ENCODE measurements around the gene FZR1. TPM values are rescaled to one million over a fixed set of nuclear protein-coding genes. Genes with fewer than 3 reads are reported as not detected.
"Not testable (repeated sequence)": the region's sequence is repeated elsewhere in the genome, so short reads cannot be mapped to it uniquely, and the experiment has no call there.

Gene FZR1
- total RNA-seq, 2 experiments from 2014 or later: 40.8 to 50.7 TPM

DNA sequence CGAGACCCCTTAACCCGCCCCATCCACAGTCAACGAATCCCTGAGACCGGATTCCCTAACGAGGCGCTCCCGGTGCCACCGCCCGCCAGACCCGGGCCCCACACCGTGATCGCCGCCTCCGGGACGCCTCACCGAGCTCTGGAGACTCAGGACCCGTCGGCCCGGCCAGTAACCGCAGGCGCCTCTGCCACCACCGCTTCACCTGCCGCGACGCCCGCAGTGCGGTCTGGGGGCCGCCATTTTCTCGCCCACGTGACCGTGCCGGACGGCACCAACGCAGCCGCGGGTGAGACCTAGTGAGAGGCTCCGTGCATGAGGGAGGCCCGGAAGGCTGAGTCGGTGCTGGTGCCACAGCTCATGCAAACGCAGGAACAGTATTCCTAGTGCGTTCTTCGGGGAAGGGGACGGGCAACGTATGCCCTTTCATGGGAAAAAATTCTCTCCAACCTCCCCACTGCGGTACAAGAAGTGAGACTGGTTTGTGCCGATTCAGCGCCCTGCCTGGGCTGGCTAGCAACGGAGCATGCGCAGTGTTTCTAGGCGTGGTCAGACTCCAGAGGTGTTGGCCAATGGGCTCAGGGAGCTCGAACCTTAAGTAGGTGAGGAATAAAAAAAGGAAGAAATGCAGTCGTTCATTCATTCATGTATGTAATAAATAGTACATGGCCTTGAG lies 5.5 kb upstream of the FZR1 start, which contains the start of gene DOHH:
TSS of gene DOHH (minus strand) at position 246 of the 673 bp plus-strand sequence. CDS start 3,860 bp downstream, outside the sequence.
- Mint-ChIP-seq H3K9me3 (ENCODE audit: low read depth) (no peaks in the 10 kb centered on the region), H3K36me3 (ENCODE audit: low read depth) (peaks cover 21% of the 10 kb centered on the region), H3K27ac (peak within 1 kb of the TSS; percentile 97), H3K4me1 (peaks cover 26% of the 10 kb centered on the region), H3K27me3 (no peaks in the 10 kb centered on the region), H3K4me3 (peak within 1 kb of the TSS; percentile 91)
- peak; percentile 95 for ATAC-seq
- ChIA-PET POLR2A (interaction anchor here (0.5 to 0.6 kb wide), 3 partner anchors 184 to 440 kb away, joined by 3 to 8 read pairs (median 4); no protein-coding TSS in a partner anchor), CTCF (interaction anchor here (0.6 to 1.8 kb wide), 4 partner anchors 15 to 1240 kb away, joined by 3 to 11 read pairs (median 4); no protein-coding TSS in a partner anchor)
- intact Hi-C loops (cut with DNase I, micrococcal nuclease): loop anchor here in 1 of 2 experiments (1.0 to 10.0 kb wide), 7 partner anchors 57 to 716 kb away; partner anchors contain the start of genes ANKRD24, MAP2K2, MFSD12 and SIRT6
- DNase-seq: peak; percentile 98

DNA sequence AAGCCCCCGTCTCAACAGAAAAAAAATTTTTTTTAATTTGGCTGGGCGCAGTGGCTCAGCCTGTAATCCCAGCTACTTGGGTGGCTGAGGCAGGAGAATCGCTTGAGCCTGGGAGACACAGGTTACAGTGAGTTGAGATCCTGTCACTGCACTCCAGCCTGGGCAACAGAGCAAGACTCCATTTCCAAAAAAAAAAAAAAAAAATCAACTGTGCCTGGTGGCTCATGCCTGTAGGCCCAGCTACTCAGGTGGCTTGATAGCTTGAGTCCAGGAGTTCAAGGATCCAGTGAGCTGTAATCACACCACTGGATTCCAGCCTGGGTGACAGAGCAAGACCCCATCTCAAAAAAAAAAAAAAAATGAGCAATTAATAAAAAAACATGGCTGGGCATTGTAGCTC lies 4.3 kb upstream of the FZR1 start:
- H3K27ac Mint-ChIP-seq: no peak overlapping the region

GRCh38 chr19:3503036-3503572 lies 3.0 kb upstream of the FZR1 start:
- no peaks in the 10 kb centered on the region for H3K9me3 Mint-ChIP-seq (ENCODE audit: low read depth)
- no peak overlapping the region for H3K27ac Mint-ChIP-seq
- H3K4me1 Mint-ChIP-seq: peaks cover 34% of the 10 kb centered on the region
- CTCF ChIA-PET: interaction anchor here (0.7 to 1.1 kb wide), 4 partner anchors 44 to 721 kb away, joined by 3 to 4 read pairs (median 3); no protein-coding TSS in a partner anchor
- DNase-seq: no peak
- no peaks in the 10 kb centered on the region for H3K27me3 Mint-ChIP-seq
- peaks cover 14% of the 10 kb centered on the region for H3K36me3 Mint-ChIP-seq (ENCODE audit: low read depth)
- ATAC-seq: no peak
- POLR2A ChIA-PET: no interaction called here
- intact Hi-C loops (cut with DNase I, micrococcal nuclease): loop anchor here in 1 of 2 experiments (5.0 to 10.0 kb wide), 3 partner anchors 438 to 679 kb away; partner anchors contain the start of genes ANKRD24, MAP2K2, SIRT6 and TLE5
- H3K4me3 Mint-ChIP-seq: no peak overlapping the region

More for the DNA sequence above, 4.3 kb upstream of the FZR1 start:
- peaks cover 29% of the 10 kb centered on the region for H3K4me1 Mint-ChIP-seq
- POLR2A ChIA-PET: no interaction called here
- CTCF ChIA-PET: interaction anchor here (0.6 to 1.8 kb wide), 5 partner anchors 16 to 316 kb away, joined by 3 to 11 read pairs (median 3); no protein-coding TSS in a partner anchor
- no peak for ATAC-seq
- H3K36me3 Mint-ChIP-seq (ENCODE audit: low read depth): peaks cover 14% of the 10 kb centered on the region
- no peak overlapping the region for H3K4me3 Mint-ChIP-seq
- no peak for DNase-seq
- no peaks in the 10 kb centered on the region for H3K9me3 Mint-ChIP-seq (ENCODE audit: low read depth)
- intact Hi-C loops (cut with DNase I, micrococcal nuclease): loop anchor here in 1 of 2 experiments (2.0 to 10.0 kb wide), 5 partner anchors 437 to 717 kb away; partner anchors contain the start of genes ANKRD24, MAP2K2, SIRT6 and THOP1
- H3K27me3 Mint-ChIP-seq: no peaks in the 10 kb centered on the region

DNA sequence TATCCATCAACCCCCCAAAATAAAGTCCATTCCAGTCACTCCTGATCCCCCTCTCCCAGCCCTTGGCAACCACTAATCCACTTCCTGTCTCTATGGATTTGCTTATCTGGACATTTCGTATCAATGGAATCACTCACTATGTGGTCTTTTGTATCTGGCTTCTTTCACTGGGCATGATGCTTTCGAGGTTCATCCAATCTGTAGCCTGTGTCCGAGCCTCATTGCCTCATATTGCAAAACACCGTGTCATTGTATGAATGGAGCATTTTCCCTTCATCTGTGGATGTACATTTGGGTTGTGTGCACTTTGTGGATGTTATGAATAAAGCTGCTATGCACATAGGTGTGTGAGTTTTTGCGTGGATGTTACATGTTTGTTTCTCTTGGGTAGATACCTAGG lies 1.4 kb upstream of the FZR1 start:
- peak overlapping the region; percentile 12 for H3K27ac Mint-ChIP-seq
- CTCF ChIA-PET: no interaction called here
- no peaks in the 10 kb centered on the region for H3K27me3 Mint-ChIP-seq
- DNase-seq (no peak), ATAC-seq (no peak)
- peaks cover 43% of the 10 kb centered on the region for H3K4me1 Mint-ChIP-seq
- H3K4me3 Mint-ChIP-seq: peak overlapping the region; percentile 84
- H3K9me3 Mint-ChIP-seq (ENCODE audit: low read depth): no peaks in the 10 kb centered on the region
- H3K36me3 Mint-ChIP-seq (ENCODE audit: low read depth): peaks cover 21% of the 10 kb centered on the region
- intact Hi-C loops (cut with DNase I, micrococcal nuclease): loop anchor here (2.0 to 10.0 kb wide), 9 partner anchors 53 to 1177 kb away; partner anchors contain the start of genes ANKRD24 (in 1 of the 2), HDGFL2 (in 1 of the 2), LSM7 (in 1 of the 2) and MAP2K2 (in 1 of the 2)
- POLR2A ChIA-PET: interaction anchor here (0.6 to 1.5 kb wide), 2 partner anchors 69 to 722 kb away, joined by 3 to 4 read pairs; partner anchors contain the start of gene SGTA

- Mint-ChIP-seq H3K27me3 (no peaks in the 10 kb centered on the region), H3K36me3 (ENCODE audit: low read depth) (peaks cover 23% of the 10 kb centered on the region), H3K4me3 (peak overlapping the region; percentile 84), H3K4me1 (peaks cover 45% of the 10 kb centered on the region), H3K9me3 (ENCODE audit: low read depth) (no peaks in the 10 kb centered on the region), H3K27ac (peak overlapping the region; percentile 64)
- ATAC-seq (no peak), DNase-seq (peak; percentile 43)
- ChIA-PET POLR2A (no interaction called here), CTCF (interaction anchor here (1.0 kb wide), 1 partner anchor 77 kb away, joined by 3 read pairs; no protein-coding TSS in a partner anchor)
- intact Hi-C loops (cut with DNase I, micrococcal nuclease): loop anchor here (1.0 to 10.0 kb wide), 22 partner anchors 51 to 1642 kb away; partner anchors contain the start of genes MFSD12 (in 2 of the 2), MRPL54 (in 2 of the 2), CHAF1A (in 1 of the 2) and HDGFL2 (in 1 of the 2)
Observed at GRCh38 chr19:3506384-3507340, 551 bp downstream of the FZR1 start.

DNA sequence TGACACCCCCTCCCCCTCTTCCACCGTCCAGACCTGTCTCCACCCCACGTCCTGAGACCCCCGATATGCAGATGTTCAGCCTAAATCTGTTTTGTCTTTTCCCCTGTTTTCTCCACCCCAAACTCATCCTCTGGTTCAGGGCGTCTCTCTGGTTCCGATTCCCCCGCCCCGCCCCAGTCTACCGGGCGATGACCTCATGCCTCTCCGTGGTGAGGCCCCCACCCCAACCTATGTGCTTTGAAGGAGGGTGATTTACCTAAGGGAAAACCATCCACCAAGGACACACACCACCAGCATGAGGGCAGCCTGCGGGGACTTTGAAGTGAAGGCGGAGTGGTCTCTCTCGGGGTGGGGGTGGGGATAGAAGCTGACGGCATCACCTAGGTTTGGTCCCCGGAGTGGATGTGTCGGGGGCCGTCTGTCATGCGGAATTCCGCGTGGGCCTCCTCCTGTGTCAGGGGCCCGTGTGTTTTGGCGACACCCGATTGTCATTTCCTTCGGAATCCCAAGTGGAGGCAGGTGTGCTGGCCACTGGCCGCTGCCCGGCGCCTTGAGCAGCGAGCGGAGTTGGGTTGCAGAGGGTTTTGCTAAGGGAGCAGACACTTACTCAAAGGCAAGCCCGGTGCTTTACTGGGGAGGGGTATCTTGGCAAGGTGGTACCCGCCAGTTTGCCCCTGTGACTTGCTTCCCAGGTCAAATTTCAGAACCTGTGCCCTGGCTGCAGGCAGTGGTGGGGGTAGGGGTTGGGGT lies 1.4 kb downstream of the FZR1 start:
- Mint-ChIP-seq H3K36me3 (ENCODE audit: low read depth) (peaks cover 23% of the 10 kb centered on the region), H3K27me3 (no peaks in the 10 kb centered on the region), H3K4me1 (peaks cover 48% of the 10 kb centered on the region), H3K9me3 (ENCODE audit: low read depth) (no peaks in the 10 kb centered on the region), H3K27ac (peak overlapping the region; percentile 64), H3K4me3 (peak overlapping the region; percentile 84)
- intact Hi-C loops (cut with DNase I, micrococcal nuclease): loop anchor here (2.0 to 10.0 kb wide), 9 partner anchors 50 to 1180 kb away; partner anchors contain the start of genes HDGFL2 (in 1 of the 2), LSM7 (in 1 of the 2), MAP2K2 (in 1 of the 2) and MFSD12 (in 1 of the 2)
- ChIA-PET POLR2A (no interaction called here), CTCF (no interaction called here)
- DNase-seq (peak; percentile 68), ATAC-seq (no peak)

DNA sequence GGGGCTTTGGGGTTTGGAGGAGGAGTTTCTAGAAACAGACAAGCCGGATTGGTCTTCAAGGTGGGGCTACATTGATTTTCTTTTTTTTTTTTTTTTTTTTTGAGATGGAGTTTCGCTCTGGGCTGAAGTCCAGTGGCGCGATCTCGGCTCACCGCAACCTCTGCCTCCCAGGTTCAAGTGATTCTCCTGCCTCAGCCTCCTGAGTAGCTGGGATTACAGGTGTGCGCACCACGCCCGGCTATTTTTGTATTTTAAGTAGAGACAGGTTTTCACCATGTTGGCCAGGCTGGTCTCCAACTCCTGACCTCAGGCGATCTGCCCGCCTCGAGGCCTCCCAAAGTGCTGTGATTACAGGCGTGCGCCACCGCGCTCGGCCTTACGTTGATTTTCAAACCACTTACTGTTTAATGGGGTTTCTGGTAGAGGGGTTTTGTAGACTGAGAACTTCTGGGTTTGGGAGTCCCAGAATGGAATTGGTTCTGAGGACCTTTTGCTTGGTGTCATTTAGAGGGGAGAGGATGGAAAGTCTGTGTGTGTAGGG lies 2.1 kb downstream of the FZR1 start:
- ATAC-seq; H3K9me3 Mint-ChIP-seq (ENCODE audit: low read depth); H3K27me3 Mint-ChIP-seq; CTCF ChIA-PET; POLR2A ChIA-PET; DNase-seq: not testable (repeated sequence)
- peaks cover 48% of the 10 kb centered on the region for H3K4me1 Mint-ChIP-seq
- peak overlapping the region; percentile 84 for H3K4me3 Mint-ChIP-seq
- intact Hi-C loops (cut with DNase I, micrococcal nuclease): loop anchor here (5.0 to 10.0 kb wide), 7 partner anchors 49 to 1181 kb away; partner anchors contain the start of genes HDGFL2 (in 1 of the 2), LSM7 (in 1 of the 2), MAP2K2 (in 1 of the 2) and MFSD12 (in 1 of the 2)
- H3K27ac Mint-ChIP-seq: peak overlapping the region; percentile 24
- H3K36me3 Mint-ChIP-seq (ENCODE audit: low read depth): peaks cover 23% of the 10 kb centered on the region

DNA sequence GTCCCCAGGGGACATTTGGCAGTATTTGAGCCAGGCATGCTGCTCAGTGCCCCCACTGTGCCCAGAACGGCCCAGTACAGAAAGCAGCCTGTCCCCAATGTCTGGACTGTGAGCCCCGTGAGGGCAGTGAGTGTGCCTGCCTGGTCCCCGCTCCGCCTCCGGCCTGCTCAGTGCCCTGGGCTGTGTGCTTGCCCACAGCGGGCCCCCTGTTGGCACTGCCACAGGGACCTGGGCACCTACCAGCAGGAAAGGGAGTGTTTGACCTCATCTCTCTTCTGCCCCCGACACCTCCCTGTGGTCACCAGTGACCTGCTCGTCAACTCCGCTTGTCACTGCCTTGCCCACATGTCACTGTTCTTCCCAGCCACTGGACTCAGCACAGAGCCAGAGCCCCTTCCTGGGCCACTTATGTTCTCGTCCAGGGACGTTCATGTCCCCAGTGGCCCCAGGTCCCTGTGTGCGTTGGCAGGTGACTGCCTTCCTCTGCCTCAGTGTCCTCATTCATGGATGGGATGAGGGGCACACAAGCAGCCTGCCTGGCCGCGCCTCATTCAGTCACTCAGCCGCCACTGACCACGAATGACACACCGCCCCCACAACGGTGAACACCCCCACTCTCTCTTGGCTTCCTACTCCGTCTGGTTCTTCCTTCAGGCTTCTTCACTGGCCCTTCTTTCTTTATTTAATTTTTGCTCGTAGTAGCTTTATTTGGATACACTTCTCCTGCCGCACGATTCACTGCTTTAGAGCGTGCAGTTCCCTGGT lies 2.8 kb downstream of the FZR1 start:
- Mint-ChIP-seq H3K4me1 (peaks cover 51% of the 10 kb centered on the region), H3K27ac (peak overlapping the region; percentile 76), H3K9me3 (ENCODE audit: low read depth) (no peaks in the 10 kb centered on the region), H3K27me3 (no peaks in the 10 kb centered on the region), H3K4me3 (peak overlapping the region; percentile 84), H3K36me3 (ENCODE audit: low read depth) (peaks cover 23% of the 10 kb centered on the region)
- ChIA-PET CTCF (no interaction called here), POLR2A (no interaction called here)
- DNase-seq: peak; percentile 30
- intact Hi-C loops (cut with DNase I, micrococcal nuclease): loop anchor here (5.0 to 10.0 kb wide), 7 partner anchors 48 to 1182 kb away; partner anchors contain the start of genes HDGFL2 (in 1 of the 2), LSM7 (in 1 of the 2), MAP2K2 (in 1 of the 2) and MFSD12 (in 1 of the 2)
- ATAC-seq: no peak

GRCh38 chr19:3509566-3509989 lies 3.5 kb downstream of the FZR1 start:
- peak; percentile 16 for ATAC-seq
- H3K36me3 Mint-ChIP-seq (ENCODE audit: low read depth): peaks cover 23% of the 10 kb centered on the region
- no peaks in the 10 kb centered on the region for H3K9me3 Mint-ChIP-seq (ENCODE audit: low read depth)
- peaks cover 54% of the 10 kb centered on the region for H3K4me1 Mint-ChIP-seq
- no peaks in the 10 kb centered on the region for H3K27me3 Mint-ChIP-seq
- peak; percentile 69 for DNase-seq
- ChIA-PET POLR2A (no interaction called here), CTCF (no interaction called here)
- H3K4me3 Mint-ChIP-seq: peak overlapping the region; percentile 25
- H3K27ac Mint-ChIP-seq: peak overlapping the region; percentile 76
- intact Hi-C loops (cut with DNase I, micrococcal nuclease): loop anchor here (5.0 to 10.0 kb wide), 7 partner anchors 48 to 1182 kb away; partner anchors contain the start of genes HDGFL2 (in 1 of the 2), LSM7 (in 1 of the 2), MAP2K2 (in 1 of the 2) and MFSD12 (in 1 of the 2)

Measured in activated CD4-positive, alpha-beta T cell treated with anti-CD3 and anti-CD28 coated beads for 36 hours (primary cell).